Measurements from ENCODE around the gene PNMA1. TPM values are rescaled to one million over a fixed set of nuclear protein-coding genes. Genes with fewer than 3 reads are reported as not detected.

Gene PNMA1
- total RNA-seq, 4 donors from 2014 or later = 4.4 to 11.6 (median 7.0) TPM

- Histone ChIP-seq H3K4me3 (peak overlapping the region in 2 of 4 donors; percentile 31 to 38), H3K4me1 (peaks cover 61 to 92% (median 70%) of the 10 kb centered on the region in 4 donors), H3K27ac (peak overlapping the region; percentile 78 to 95 (median 88)), H3K36me3 (peaks cover 0 to 25% (median 0%) of the 10 kb centered on the region in 3 donors), H3K9me3 (no peaks in the 10 kb centered on the region), H3K27me3 (no peaks in the 10 kb centered on the region)
- DNase-seq = no peak
- no peak for TF ChIP-seq POLR2A (IDR thresholded peaks at IDR 0.05)
- no peak for TF ChIP-seq CTCF (IDR thresholded peaks at IDR 0.05)
Observed at GRCh38 chr14:73742520-73743238, 28.5 kb upstream of the PNMA1 start.

- TF ChIP-seq POLR2A (IDR thresholded peaks at IDR 0.05) = no peak
- no peak for TF ChIP-seq CTCF (IDR thresholded peaks at IDR 0.05)
- Histone ChIP-seq H3K4me3 (peak overlapping the region in 3 of 4 donors; percentile 31 to 39 (median 38)), H3K36me3 (peaks cover 0 to 32% (median 0%) of the 10 kb centered on the region in 3 donors), H3K27me3 (no peaks in the 10 kb centered on the region), H3K27ac (peak overlapping the region; percentile 78 to 95 (median 88)), H3K4me1 (peaks cover 54 to 85% (median 67%) of the 10 kb centered on the region in 4 donors), H3K9me3 (no peaks in the 10 kb centered on the region)
- DNase-seq = peak in 1 of 3 donors; percentile 49
Observed at GRCh38 chr14:73741876-73742519, 27.8 kb upstream of the PNMA1 start.

GRCh38 chr14:73741386-73741875 lies 27.2 kb upstream of the PNMA1 start:
- Histone ChIP-seq H3K27me3 (no peaks in the 10 kb centered on the region), H3K36me3 (peaks cover 0 to 38% (median 0%) of the 10 kb centered on the region in 3 donors), H3K27ac (peak overlapping the region; percentile 78 to 95 (median 88)), H3K4me1 (peaks cover 48 to 79% (median 62%) of the 10 kb centered on the region in 4 donors), H3K9me3 (no peaks in the 10 kb centered on the region), H3K4me3 (peak overlapping the region; percentile 9 to 39 (median 34))
- peak in 3 of 6 experiments; percentile 2 to 28 (median 27) for TF ChIP-seq CTCF (IDR thresholded peaks at IDR 0.05)
- peak in 1 of 2 donors; percentile 25 for TF ChIP-seq POLR2A (IDR thresholded peaks at IDR 0.05)
- peak; percentile 72 to 89 (median 87) for DNase-seq

GRCh38 chr14:73740618-73741326 lies 26.6 kb upstream of the PNMA1 start:
- no peak for TF ChIP-seq CTCF (IDR thresholded peaks at IDR 0.05)
- peak in 1 of 2 donors; percentile 16 for TF ChIP-seq POLR2A (IDR thresholded peaks at IDR 0.05)

More at GRCh38 chr14:73740618-73741326, 26.6 kb upstream of the PNMA1 start:
- peak in 2 of 3 donors; percentile 87 to 88 for DNase-seq
- Histone ChIP-seq H3K27ac (peak overlapping the region; percentile 78 to 95 (median 88)), H3K9me3 (no peaks in the 10 kb centered on the region), H3K4me3 (peak overlapping the region in 3 of 4 donors; percentile 31 to 39 (median 38)), H3K4me1 (peaks cover 42 to 73% (median 55%) of the 10 kb centered on the region in 4 donors), H3K27me3 (no peaks in the 10 kb centered on the region), H3K36me3 (peaks cover 0 to 43% (median 0%) of the 10 kb centered on the region in 3 donors)

Data from Peyer's patch (tissue), 4 donors.